Erythroblast (primary cell): ENCODE data around the gene SMARCC1.

ENCODE experiments used
- DNase-seq, 2 experiments: peaks; one replicate each; lab custom pipeline; 2025; lab: John Stamatoyannopoulos, UW
- GATA1 ChIP-seq: IDR thresholded peaks from 2 replicates; pipeline ENCODE4 v1.6.1; 2011; ENCODE audit warnings: low read depth, mild to moderate bottlenecking, control low read depth, low read length, moderate library complexity
- POLR2A ChIP-seq: IDR thresholded peaks from 2 replicates; pipeline ENCODE4 v1.6.1; 2011; ENCODE audit warnings: mild to moderate bottlenecking, low read length

SMARCC1 gene

GRCh38 chr3:47701388-47701787, 80.3 kb downstream of the SMARCC1 start:
- DNase-seq, result no peak
- TF ChIP-seq POLR2A (no peak), GATA1 (no peak)

- DNase-seq, result no peak
- TF ChIP-seq POLR2A (no peak), GATA1 (no peak)
Measured at GRCh38 chr3:47692158-47692557, 89.5 kb downstream of the SMARCC1 start.

GRCh38 chr3:47688488-47688887, 93.2 kb downstream of the SMARCC1 start:
- no peak for TF ChIP-seq GATA1
- TF ChIP-seq POLR2A, result no peak
- no peak for DNase-seq

GRCh38 chr3:47685037-47685436, 96.7 kb downstream of the SMARCC1 start:
- DNase-seq, result no peak
- TF ChIP-seq POLR2A (no peak), GATA1 (no peak)

GRCh38 chr3:47681016-47681415, 100.7 kb downstream of the SMARCC1 start:
- TF ChIP-seq POLR2A (no peak), GATA1 (no peak)
- no peak for DNase-seq

- no peak for TF ChIP-seq POLR2A
- no peak for TF ChIP-seq GATA1
- no peak for DNase-seq
Measured at GRCh38 chr3:47678446-47679338, 103.0 kb downstream of the SMARCC1 start.

GRCh38 chr3:47669026-47669749, 112.5 kb downstream of the SMARCC1 start:
- DNase-seq, result no peak
- TF ChIP-seq GATA1 (no peak), POLR2A (no peak)

GRCh38 chr3:47666118-47666517, 115.6 kb downstream of the SMARCC1 start:
- DNase-seq, result no peak
- no peak for TF ChIP-seq POLR2A
- no peak for TF ChIP-seq GATA1

GRCh38 chr3:47664519-47664918, 117.2 kb downstream of the SMARCC1 start:
- TF ChIP-seq GATA1 (no peak), POLR2A (no peak)
- peak; percentile 41 for DNase-seq

GRCh38 chr3:47663630-47664240, 118.0 kb downstream of the SMARCC1 start:
- DNase-seq, result no peak
- TF ChIP-seq POLR2A, result no peak
- TF ChIP-seq GATA1, result no peak

GRCh38 chr3:47661121-47661752, 120.5 kb downstream of the SMARCC1 start:
- DNase-seq, result no peak
- TF ChIP-seq POLR2A, result no peak
- no peak for TF ChIP-seq GATA1

- no peak for DNase-seq
- TF ChIP-seq POLR2A, result no peak
- no peak for TF ChIP-seq GATA1
Measured at GRCh38 chr3:47658444-47658843, 123.2 kb downstream of the SMARCC1 start.

- TF ChIP-seq POLR2A (no peak), GATA1 (no peak)
- DNase-seq, result no peak
Measured at GRCh38 chr3:47652142-47652541, 129.6 kb downstream of the SMARCC1 start.

- no peak for DNase-seq
Measured at GRCh38 chr3:47650294-47650693, 131.4 kb downstream of the SMARCC1 start.

GRCh38 chr3:47647550-47647949, 134.1 kb downstream of the SMARCC1 start:
- no peak for DNase-seq
- no peak for TF ChIP-seq GATA1
- no peak for TF ChIP-seq POLR2A

More at GRCh38 chr3:47650294-47650693, 131.4 kb downstream of the SMARCC1 start:
- TF ChIP-seq GATA1, result no peak
